Fibroblast of pulmonary artery (primary cell): ENCODE results near the gene CFAP45.

Experiments used
- DNase-seq: peaks from one replicate; pipeline ENCODE4 v3.0.0-alpha.2; 2010; ENCODE audit warnings: low read depth
- H3K4me3 ChIP-seq: replicated peaks from 2 replicates; pipeline ENCODE4 v1.5.1; 2011; ENCODE audit warnings: low read depth, mild to moderate bottlenecking, control low read depth, low read length, moderate library complexity
- CTCF ChIP-seq: IDR thresholded peaks from 2 replicates; pipeline ENCODE4 v1.5.1; 2011; ENCODE audit warnings: mild to moderate bottlenecking, control low read depth, low read length, inconsistent platforms; ENCODE audit errors: missing control alignments

CFAP45 gene

GRCh38 chr1:159892944-159893343 lies 7.0 kb downstream of the CFAP45 start:
- no peak for TF ChIP-seq CTCF
- no peak overlapping the region for H3K4me3 ChIP-seq
- no peak for DNase-seq

- TF ChIP-seq CTCF: peak; percentile 99
- DNase-seq: peak; percentile 93
- H3K4me3 ChIP-seq: no peak overlapping the region
Observed at GRCh38 chr1:159891275-159892157, 8.4 kb downstream of the CFAP45 start.

GRCh38 chr1:159890390-159890789 lies 9.6 kb downstream of the CFAP45 start:
- DNase-seq: no peak
- no peak overlapping the region for H3K4me3 ChIP-seq
- no peak for TF ChIP-seq CTCF

- DNase-seq: peak; percentile 88
- no peak for TF ChIP-seq CTCF
- H3K4me3 ChIP-seq: no peak overlapping the region
Observed at GRCh38 chr1:159889821-159890252, 10.1 kb downstream of the CFAP45 start.

- DNase-seq: no peak
- H3K4me3 ChIP-seq: no peak overlapping the region
- TF ChIP-seq CTCF: no peak
Observed at GRCh38 chr1:159889202-159889601, 10.8 kb downstream of the CFAP45 start.

GRCh38 chr1:159884296-159884695 lies 15.7 kb downstream of the CFAP45 start:
- TF ChIP-seq CTCF: no peak
- H3K4me3 ChIP-seq: no peak overlapping the region
- no peak for DNase-seq

GRCh38 chr1:159883134-159883533 lies 16.8 kb downstream of the CFAP45 start:
- DNase-seq: no peak
- H3K4me3 ChIP-seq: no peak overlapping the region
- TF ChIP-seq CTCF: no peak
